Gastrocnemius medialis (tissue), 4 donors: Measurements from ENCODE around the gene BCAP31. TPM values are rescaled to one million over a fixed set of nuclear protein-coding genes. Genes with fewer than 3 reads are reported as not detected.
A peak's percentile ranks its signal among the peaks of the same experiment; 100 is the strongest.

Source experiments
- ATAC-seq, 2 donors: fragments of 150-250 bp; one replicate each; pipeline ENCODE4 v1.9.1; 2016
- DNase-seq, 2 donors: peaks; one replicate each; pipeline ENCODE4 v3.0.0-alpha.2; 2019
- H3K27ac ChIP-seq, 4 donors: fragments of 200-600 bp; sonication (generic); 1 replicate in 1 of 4; 2 replicates in 3 of 4; pipeline ENCODE4 v1.5.1; 2016 to 2018; ENCODE audit warnings: mild to moderate bottlenecking in 2 of 4, moderate library complexity in 1 of 4
- H3K27me3 ChIP-seq, 3 donors: fragments of 200-600 bp; sonication (generic) in 2 of 3; 1 replicate in 1 of 3; 2 replicates in 2 of 3; pipeline versions ENCODE4 v1.5.1 to v1.6.0; 2016 to 2019; ENCODE audit warnings: mild to moderate bottlenecking in 1 of 3, moderate library complexity in 1 of 3
- H3K36me3 ChIP-seq, 2 donors: fragments of 200-600 bp; sonication (generic) in 1 of 2; one replicate each; pipeline ENCODE4 v1.5.1; 2017 to 2018
- H3K4me1 ChIP-seq, 2 donors: fragments of 200-600 bp; sonication (generic) in 1 of 2; one replicate each; pipeline ENCODE4 v1.5.1; 2016 to 2017; ENCODE audit warnings: mild to moderate bottlenecking in 2 of 2
- H3K4me3 ChIP-seq, 4 donors: fragments of 200-600 bp; sonication (generic) in 3 of 4; 1 replicate in 1 of 4; 2 replicates in 3 of 4; pipeline ENCODE4 v1.5.1; 2016 to 2019; ENCODE audit warnings: mild to moderate bottlenecking in 2 of 4
- H3K9me3 ChIP-seq, 3 donors: fragments of 200-600 bp; sonication (generic) in 2 of 3; 1 replicate in 1 of 3; 2 replicates in 2 of 3; pipeline ENCODE4 v1.5.1; 2016 to 2019
- POLR2A ChIP-seq, 2 donors: fragments of 450-650 bp; IDR thresholded peaks; one replicate each; pipeline ENCODE4 v1.6.1; 2017; ENCODE audit warnings: antibody characterized with exemption in 2 of 2, mild to moderate bottlenecking in 2 of 2, moderate library complexity in 2 of 2
- in situ Hi-C, 4 donors: fragments of 200-750 bp; cut with MboI; loops; one replicate each; pipeline versions ENCODE4 v1.15.0 to v1.8.0; 2017; ENCODE audit warnings: low sequenced_read_pairs in 4 of 4
- intact Hi-C: fragments of 100-400 bp; cut with DNase I; formaldehyde crosslinking; loops from one replicate; pipeline ENCODE4 v1.15.1; 2023; ENCODE audit warnings: low total_unique reads
- total RNA-seq, 4 donors: library from RNA; depleted of rRNA; stranded (reverse); fragments of >200 nt; gene quantifications; one replicate each; pipeline versions ENCODE4 v1.1.0 to v1.2.3, GENCODE V29; 2016
- TF ChIP-seq, protein P1 (sequence below), 5 experiments: fragments of 450-650 bp in 3 of 5; fragments of 200-600 bp in 2 of 5; sonication (generic) in 2 of 5; IDR thresholded peaks in 4 of 5; conservative IDR thresholded peaks in 1 of 5; 1 replicate in 4 of 5; 2 replicates in 1 of 5; pipeline ENCODE4 v1.5.1; 2016 to 2019; ENCODE audit warnings: antibody characterized with exemption in 5 of 5, mild to moderate bottlenecking in 3 of 5, moderate library complexity in 3 of 5

Gene BCAP31
- total RNA-seq, 4 donors from 2014 or later: 41.5 to 91.9 (median 48.3) TPM

DNA sequence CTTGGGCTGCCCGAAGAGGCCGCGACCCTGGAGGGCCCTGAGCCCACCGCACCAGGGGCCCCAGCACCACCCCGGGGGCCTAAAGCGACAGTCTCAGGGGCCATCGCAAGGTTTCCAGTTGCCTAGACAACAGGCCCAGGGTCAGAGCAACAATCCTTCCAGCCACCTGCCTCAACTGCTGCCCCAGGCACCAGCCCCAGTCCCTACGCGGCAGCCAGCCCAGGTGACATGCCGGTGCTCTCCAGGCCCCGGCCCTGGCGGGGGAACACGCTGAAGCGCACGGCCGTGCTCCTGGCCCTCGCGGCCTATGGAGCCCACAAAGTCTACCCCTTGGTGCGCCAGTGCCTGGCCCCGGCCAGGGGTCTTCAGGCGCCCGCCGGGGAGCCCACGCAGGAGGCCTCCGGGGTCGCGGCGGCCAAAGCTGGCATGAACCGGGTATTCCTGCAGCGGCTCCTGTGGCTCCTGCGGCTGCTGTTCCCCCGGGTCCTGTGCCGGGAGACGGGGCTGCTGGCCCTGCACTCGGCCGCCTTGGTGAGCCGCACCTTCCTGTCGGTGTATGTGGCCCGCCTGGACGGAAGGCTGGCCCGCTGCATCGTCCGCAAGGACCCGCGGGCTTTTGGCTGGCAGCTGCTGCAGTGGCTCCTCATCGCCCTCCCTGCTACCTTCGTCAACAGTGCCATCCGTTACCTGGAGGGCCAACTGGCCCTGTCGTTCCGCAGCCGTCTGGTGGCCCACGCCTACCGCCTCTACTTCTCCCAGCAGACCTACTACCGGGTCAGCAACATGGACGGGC is 1.0 kb upstream of the BCAP31 start:
- Histone ChIP-seq H3K27ac (peak overlapping the region; percentile 89 to 95 (median 92)), H3K4me1 (peaks cover 31 to 48% of the 10 kb centered on the region in 2 donors), H3K4me3 (peak overlapping the region; percentile 59 to 67 (median 66)), H3K9me3 (no peaks in the 10 kb centered on the region), H3K27me3 (no peaks in the 10 kb centered on the region), H3K36me3 (peaks cover 0 to 18% of the 10 kb centered on the region in 2 donors)
- intact Hi-C loops (loop anchor here (5.0 kb wide), 1 partner anchor 128 kb away; the partner anchor contains the start of gene CCNQ), in situ Hi-C loops (no loop called here)
- ATAC-seq: peak; percentile 0 to 11
- no peak for DNase-seq
- TF ChIP-seq, protein P1, sequence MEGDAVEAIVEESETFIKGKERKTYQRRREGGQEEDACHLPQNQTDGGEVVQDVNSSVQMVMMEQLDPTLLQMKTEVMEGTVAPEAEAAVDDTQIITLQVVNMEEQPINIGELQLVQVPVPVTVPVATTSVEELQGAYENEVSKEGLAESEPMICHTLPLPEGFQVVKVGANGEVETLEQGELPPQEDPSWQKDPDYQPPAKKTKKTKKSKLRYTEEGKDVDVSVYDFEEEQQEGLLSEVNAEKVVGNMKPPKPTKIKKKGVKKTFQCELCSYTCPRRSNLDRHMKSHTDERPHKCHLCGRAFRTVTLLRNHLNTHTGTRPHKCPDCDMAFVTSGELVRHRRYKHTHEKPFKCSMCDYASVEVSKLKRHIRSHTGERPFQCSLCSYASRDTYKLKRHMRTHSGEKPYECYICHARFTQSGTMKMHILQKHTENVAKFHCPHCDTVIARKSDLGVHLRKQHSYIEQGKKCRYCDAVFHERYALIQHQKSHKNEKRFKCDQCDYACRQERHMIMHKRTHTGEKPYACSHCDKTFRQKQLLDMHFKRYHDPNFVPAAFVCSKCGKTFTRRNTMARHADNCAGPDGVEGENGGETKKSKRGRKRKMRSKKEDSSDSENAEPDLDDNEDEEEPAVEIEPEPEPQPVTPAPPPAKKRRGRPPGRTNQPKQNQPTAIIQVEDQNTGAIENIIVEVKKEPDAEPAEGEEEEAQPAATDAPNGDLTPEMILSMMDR (IDR thresholded peaks at IDR 0.05 in 4 of 5, conservative IDR thresholded peaks at IDR 0.05 in 1 of 5): no peak
- TF ChIP-seq POLR2A (IDR thresholded peaks at IDR 0.05): no peak

DNA sequence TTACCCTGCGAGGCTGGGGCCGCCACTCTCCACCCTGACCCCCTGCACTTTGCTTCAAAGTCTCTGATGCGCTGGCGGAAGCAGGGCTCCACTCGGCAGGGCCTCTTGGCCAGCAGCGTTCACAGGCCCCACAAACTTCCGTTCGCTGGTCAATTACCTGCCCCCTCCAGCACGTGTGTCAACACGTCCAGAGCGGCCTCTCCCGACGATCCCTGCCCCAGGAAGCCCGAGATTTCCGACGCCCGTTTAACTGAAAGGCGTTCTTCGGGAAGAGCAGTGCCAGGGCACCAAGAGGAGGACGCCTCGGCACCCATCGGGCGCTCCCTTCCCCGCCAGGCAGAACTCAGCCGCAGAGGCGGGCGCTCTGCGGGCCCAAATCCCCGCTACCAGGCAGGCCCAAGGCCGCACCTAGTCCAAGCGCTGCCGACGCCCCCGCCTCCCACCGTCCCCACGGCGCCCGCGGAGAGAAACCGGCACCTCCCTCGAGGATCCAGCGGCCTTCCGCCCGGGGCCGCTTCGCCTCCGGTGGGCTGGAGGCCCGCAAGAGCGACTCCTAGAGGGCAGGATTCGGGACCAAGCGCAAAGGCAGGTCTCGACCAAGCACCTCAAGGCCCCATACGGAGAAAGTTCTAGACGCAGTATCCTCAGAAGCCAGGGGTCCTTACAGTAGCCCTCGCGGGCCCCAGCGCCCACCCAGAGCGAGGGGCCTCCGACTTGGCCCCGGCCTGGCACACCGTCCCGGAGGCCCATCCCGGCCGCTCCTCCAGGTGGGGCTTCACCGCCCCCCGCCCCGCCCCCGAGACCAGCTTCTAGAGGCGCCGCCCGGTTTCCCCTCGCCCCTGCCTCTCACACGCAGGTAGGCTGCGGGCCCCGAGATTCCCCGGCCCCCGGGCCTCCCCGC is 586 bp downstream of the BCAP31 start:
- in situ Hi-C loops (no loop called here), intact Hi-C loops (loop anchor here (1.0 to 5.0 kb wide), 2 partner anchors 36 to 71 kb away; partner anchors contain the start of genes IDH3G, SLC6A8 and SSR4)

DNA sequence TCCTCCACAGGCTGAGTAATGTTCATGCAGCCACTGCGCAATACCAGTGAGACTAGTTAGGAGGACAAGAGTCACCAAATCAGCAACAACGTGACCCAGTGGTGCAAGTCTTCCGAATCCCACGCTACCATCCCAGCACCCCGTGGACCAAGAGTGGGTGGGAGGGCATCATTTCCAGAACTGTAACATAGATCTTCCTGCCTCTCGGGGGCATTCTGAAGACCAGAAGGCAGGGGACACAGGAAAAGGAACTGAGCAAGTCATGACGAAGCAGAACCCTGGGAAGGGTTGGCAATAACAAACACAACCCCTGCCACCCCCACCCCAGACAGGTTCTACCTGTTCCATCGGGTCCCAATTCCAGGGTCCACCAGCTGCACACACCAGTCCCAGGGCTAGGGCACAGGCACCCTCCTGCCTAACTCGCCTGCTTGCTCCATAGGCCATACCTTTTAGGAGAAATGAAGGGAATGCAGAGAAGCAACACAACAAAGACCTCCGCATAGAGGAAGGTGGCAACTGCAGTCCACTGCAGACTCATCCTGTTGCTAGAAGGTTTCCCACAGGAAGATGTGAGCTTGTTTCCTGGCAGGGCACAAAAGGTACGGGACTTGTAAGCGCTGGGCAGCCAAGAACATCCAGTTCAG is 1.4 kb downstream of the BCAP31 start:
- H3K27ac ChIP-seq: peak overlapping the region; percentile 89 to 95 (median 92)

More for the DNA sequence above, 586 bp downstream of the BCAP31 start:
- TF ChIP-seq POLR2A (IDR thresholded peaks at IDR 0.05): no peak
- TF ChIP-seq, protein P1 (IDR thresholded peaks at IDR 0.05 in 4 of 5, conservative IDR thresholded peaks at IDR 0.05 in 1 of 5): peak in 1 of 5 experiments; percentile 14
- no peak for DNase-seq
- no peak for ATAC-seq
- Histone ChIP-seq H3K4me3 (peak overlapping the region; percentile 66 to 75 (median 66)), H3K27me3 (no peaks in the 10 kb centered on the region), H3K4me1 (peaks cover 31 to 47% of the 10 kb centered on the region in 2 donors), H3K27ac (peak overlapping the region; percentile 89 to 95 (median 92)), H3K9me3 (no peaks in the 10 kb centered on the region), H3K36me3 (peaks cover 0 to 21% of the 10 kb centered on the region in 2 donors)

DNA sequence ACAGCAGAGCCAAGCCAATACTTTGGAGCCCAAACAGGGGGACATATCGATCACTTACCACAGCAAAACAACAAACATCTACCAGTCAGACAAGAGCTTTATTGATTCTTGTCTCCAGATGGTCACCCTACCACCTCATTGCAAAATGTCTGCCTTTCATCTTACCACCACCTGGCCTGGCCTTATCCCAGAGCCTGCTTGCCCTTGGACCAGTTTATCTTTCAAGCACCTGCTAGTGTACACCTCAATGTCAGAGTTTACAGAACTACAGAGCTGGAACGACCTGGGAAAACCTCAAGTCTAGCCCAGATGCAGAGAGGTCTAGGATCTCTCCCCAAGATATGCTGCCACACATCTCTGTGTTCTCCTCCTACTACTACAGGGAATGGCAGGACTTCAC is 4.5 kb downstream of the BCAP31 start:
- TF ChIP-seq, protein P1 (IDR thresholded peaks at IDR 0.05 in 4 of 5, conservative IDR thresholded peaks at IDR 0.05 in 1 of 5): no peak
- no peak for TF ChIP-seq POLR2A (IDR thresholded peaks at IDR 0.05)
- Histone ChIP-seq H3K27ac (no peak overlapping the region), H3K4me3 (no peak overlapping the region), H3K36me3 (peaks cover 0 to 28% of the 10 kb centered on the region in 2 donors), H3K9me3 (no peaks in the 10 kb centered on the region), H3K27me3 (no peaks in the 10 kb centered on the region), H3K4me1 (peaks cover 7 to 11% of the 10 kb centered on the region in 2 donors)
- no peak for DNase-seq
- in situ Hi-C loops (no loop called here), intact Hi-C loops (loop anchor here (5.0 kb wide), 1 partner anchor 32 kb away; the partner anchor contains the start of gene SLC6A8)
- ATAC-seq: no peak

More for the DNA sequence above, 1.4 kb downstream of the BCAP31 start:
- no peaks in the 10 kb centered on the region for H3K27me3 ChIP-seq
- H3K4me1 ChIP-seq: peaks cover 30 to 39% of the 10 kb centered on the region in 2 donors
- intact Hi-C loops (loop anchor here (5.0 kb wide), 1 partner anchor 36 kb away; the partner anchor contains the start of gene SLC6A8), in situ Hi-C loops (no loop called here)
- no peak for ATAC-seq
- TF ChIP-seq, protein P1 (IDR thresholded peaks at IDR 0.05 in 4 of 5, conservative IDR thresholded peaks at IDR 0.05 in 1 of 5): no peak
- no peak for TF ChIP-seq POLR2A (IDR thresholded peaks at IDR 0.05)
- DNase-seq: no peak
- H3K36me3 ChIP-seq: peaks cover 0 to 21% of the 10 kb centered on the region in 2 donors
- no peaks in the 10 kb centered on the region for H3K9me3 ChIP-seq
- peak overlapping the region; percentile 66 to 75 (median 66) for H3K4me3 ChIP-seq
